ENCODE data around the gene FLOT2. TPM values are rescaled to one million over a fixed set of nuclear protein-coding genes. Genes with fewer than 3 reads are reported as not detected.
A peak's percentile ranks its signal among the peaks of the same experiment; 100 is the strongest.

The FLOT2 gene
- total RNA-seq, 1 donor from 2014 or later = 84.0 TPM

GRCh38 chr17:28834420-28834819, 63.1 kb downstream of the FLOT2 start:
- peaks cover 3% of the 10 kb centered on the region for H4K20me1 ChIP-seq (ENCODE audit: low read depth)
- DNase-seq (ENCODE audit: low spot score) = no peak
- no peaks in the 10 kb centered on the region for H3K4me1 ChIP-seq
- H3K79me2 ChIP-seq (ENCODE audit: low read depth) = peaks cover 95% of the 10 kb centered on the region
- H3K4me3 ChIP-seq = no peak overlapping the region
- H3K27ac Mint-ChIP-seq = no peak overlapping the region
- H3K27ac ChIP-seq = no peak overlapping the region
- no peaks in the 10 kb centered on the region for H3K9me3 ChIP-seq (ENCODE audit: low read depth)
- no peaks in the 10 kb centered on the region for H3K4me1 Mint-ChIP-seq
- no peaks in the 10 kb centered on the region for H3K9me3 Mint-ChIP-seq
- peaks cover 2% of the 10 kb centered on the region for H3K27me3 Mint-ChIP-seq (ENCODE audit: insufficient read depth, low read depth)
- H2AFZ ChIP-seq (replicated peaks) = no peak overlapping the region
- peaks cover 16% of the 10 kb centered on the region for H3K36me3 Mint-ChIP-seq
- no peaks in the 10 kb centered on the region for H3F3A ChIP-seq (ENCODE audit: low read depth)
- H3K36me3 ChIP-seq = no peaks in the 10 kb centered on the region
- no peak overlapping the region for H3K4me2 ChIP-seq
- H3K9ac ChIP-seq = no peak overlapping the region
- H3K27me3 ChIP-seq = no peaks in the 10 kb centered on the region
- no peak overlapping the region for H3K4me3 Mint-ChIP-seq
- TF ChIP-seq EZH2phosphoT487 (IDR thresholded peaks at IDR 0.05) (no peak), EZH2 (IDR thresholded peaks at IDR 0.05) (no peak), CTCF (IDR thresholded peaks at IDR 0.05) (no peak)

MicroRNAs within 50 kb of the gene (microRNA counts, 767-probe panel; counts per million panel counts)
- microRNA hsa-miR-144-3p (7,656 counts per million, percentile 93 among the panel's probes with 10 or more counts), microRNA hsa-miR-451a (460 counts per million, percentile 90 among the panel's probes with 10 or more counts)

Small RNA genes lying within 50 kb of the gene (microRNA-seq; reads per million reads assigned to microRNA genes)
- not detected for gene MIR451B

Small RNA genes lying within 50 kb of the gene (small RNA-seq; reads per million reads assigned to genes)
- gene RF00019 = not detected

Other genes with a start within 250 kb of the FLOT2 start
- gene SDF2, start 235.8 kb downstream of the FLOT2 start, total RNA-seq (ENCODE audit: low replicate concordance) = 34.3 and 62.7 TPM in 2 replicates
- 29.9 and 38.6 TPM in 2 replicates for gene SUPT6H, start 235.5 kb downstream of the FLOT2 start, total RNA-seq (ENCODE audit: low replicate concordance)
- gene PROCA1, start 185.8 kb downstream of the FLOT2 start, total RNA-seq (ENCODE audit: low replicate concordance) = 12.5 and 32.7 TPM in 2 replicates
- gene RAB34, start 179.9 kb downstream of the FLOT2 start, total RNA-seq (ENCODE audit: low replicate concordance) = 82.8 and 133 TPM in 2 replicates
- gene RPL23A, start 177.7 kb downstream of the FLOT2 start, total RNA-seq (ENCODE audit: low replicate concordance) = 581 and 932 TPM in 2 replicates
- 10.0 and 13.4 TPM in 2 replicates for gene TLCD1, start 171.5 kb downstream of the FLOT2 start, total RNA-seq (ENCODE audit: low replicate concordance)
- 3.7 and 9.2 TPM in 2 replicates for gene NEK8, start 168.9 kb downstream of the FLOT2 start, total RNA-seq (ENCODE audit: low replicate concordance)
- gene TRAF4, start 153.7 kb downstream of the FLOT2 start, total RNA-seq (ENCODE audit: low replicate concordance) = 32.2 and 94.1 TPM in 2 replicates
- gene FAM222B, start 54.9 kb downstream of the FLOT2 start, total RNA-seq (ENCODE audit: low replicate concordance) = 7.1 and 17.7 TPM in 2 replicates
- gene ERAL1, start 42.7 kb downstream of the FLOT2 start, total RNA-seq (ENCODE audit: low replicate concordance) = 25.8 and 44.8 TPM in 2 replicates
- 25.6 and 36.0 TPM in 2 replicates for gene DHRS13, start 5.3 kb upstream of the FLOT2 start, total RNA-seq (ENCODE audit: low replicate concordance)
- gene PHF12, start 53.8 kb upstream of the FLOT2 start, total RNA-seq (ENCODE audit: low replicate concordance) = 49.1 and 54.3 TPM in 2 replicates
- 1.5 and 4.9 TPM in 2 replicates for gene SEZ6, start 108.3 kb upstream of the FLOT2 start, total RNA-seq (ENCODE audit: low replicate concordance)
- gene PIPOX, start 145.4 kb upstream of the FLOT2 start, total RNA-seq (ENCODE audit: low replicate concordance) = 3.7 and 8.8 TPM in 2 replicates

Data from neural progenitor cell (in vitro differentiated cells).